Panc1 (cell line): ENCODE measurements around the gene NDOR1.

Experiments used
- POLR2AphosphoS5 ChIP-seq: IDR thresholded peaks from 2 replicates; pipeline ENCODE4 v1.6.1; 2012; ENCODE audit warnings: mild to moderate bottlenecking, low read depth, low read length, moderate library complexity
- TCF7L2 ChIP-seq: IDR thresholded peaks from 2 replicates; pipeline ENCODE4 v1.6.1; 2011; ENCODE audit warnings: mild to moderate bottlenecking, low read depth, low read length, inconsistent platforms
- TF ChIP-seq, protein P1 (sequence below): fragments of 450-650 bp; IDR thresholded peaks from 2 replicates; pipeline ENCODE4 v1.5.1; 2017; ENCODE audit warnings: mild to moderate bottlenecking
- TF ChIP-seq, protein P2 (sequence below), 2 experiments: IDR thresholded peaks; 2 replicates each; pipeline ENCODE4 v1.6.1; 2011 to 2012; ENCODE audit warnings: low read depth in 2 of 2, control low read depth in 1 of 2, low read length in 1 of 2, mild to moderate bottlenecking in 1 of 2, moderate library complexity in 1 of 2; ENCODE audit not compliant: insufficient read depth in 1 of 2

DNA sequence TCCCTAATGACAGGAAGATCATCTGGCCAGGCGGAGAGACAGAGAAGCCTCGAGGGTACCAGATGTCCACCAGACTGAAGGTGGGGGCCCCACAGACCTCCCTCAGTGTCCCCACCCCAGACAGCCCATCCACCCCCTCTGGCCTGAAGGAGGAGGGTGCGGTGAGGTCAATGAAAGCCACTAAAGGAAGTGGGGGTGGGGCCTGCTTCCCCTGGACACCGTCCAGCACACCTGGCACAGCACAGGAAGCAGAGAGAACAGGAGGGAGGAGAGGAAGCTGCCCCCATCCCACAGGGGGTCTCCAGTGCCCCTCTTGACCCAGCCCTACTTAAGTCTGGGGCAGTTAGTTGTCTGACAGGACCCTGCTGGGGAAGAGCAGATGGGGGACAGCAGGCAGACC lies 46.9 kb upstream of the NDOR1 start:
- TF ChIP-seq, protein P1, sequence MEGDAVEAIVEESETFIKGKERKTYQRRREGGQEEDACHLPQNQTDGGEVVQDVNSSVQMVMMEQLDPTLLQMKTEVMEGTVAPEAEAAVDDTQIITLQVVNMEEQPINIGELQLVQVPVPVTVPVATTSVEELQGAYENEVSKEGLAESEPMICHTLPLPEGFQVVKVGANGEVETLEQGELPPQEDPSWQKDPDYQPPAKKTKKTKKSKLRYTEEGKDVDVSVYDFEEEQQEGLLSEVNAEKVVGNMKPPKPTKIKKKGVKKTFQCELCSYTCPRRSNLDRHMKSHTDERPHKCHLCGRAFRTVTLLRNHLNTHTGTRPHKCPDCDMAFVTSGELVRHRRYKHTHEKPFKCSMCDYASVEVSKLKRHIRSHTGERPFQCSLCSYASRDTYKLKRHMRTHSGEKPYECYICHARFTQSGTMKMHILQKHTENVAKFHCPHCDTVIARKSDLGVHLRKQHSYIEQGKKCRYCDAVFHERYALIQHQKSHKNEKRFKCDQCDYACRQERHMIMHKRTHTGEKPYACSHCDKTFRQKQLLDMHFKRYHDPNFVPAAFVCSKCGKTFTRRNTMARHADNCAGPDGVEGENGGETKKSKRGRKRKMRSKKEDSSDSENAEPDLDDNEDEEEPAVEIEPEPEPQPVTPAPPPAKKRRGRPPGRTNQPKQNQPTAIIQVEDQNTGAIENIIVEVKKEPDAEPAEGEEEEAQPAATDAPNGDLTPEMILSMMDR = no peak
- TF ChIP-seq POLR2AphosphoS5 = no peak
- no peak for TF ChIP-seq TCF7L2
- TF ChIP-seq, protein P2, sequence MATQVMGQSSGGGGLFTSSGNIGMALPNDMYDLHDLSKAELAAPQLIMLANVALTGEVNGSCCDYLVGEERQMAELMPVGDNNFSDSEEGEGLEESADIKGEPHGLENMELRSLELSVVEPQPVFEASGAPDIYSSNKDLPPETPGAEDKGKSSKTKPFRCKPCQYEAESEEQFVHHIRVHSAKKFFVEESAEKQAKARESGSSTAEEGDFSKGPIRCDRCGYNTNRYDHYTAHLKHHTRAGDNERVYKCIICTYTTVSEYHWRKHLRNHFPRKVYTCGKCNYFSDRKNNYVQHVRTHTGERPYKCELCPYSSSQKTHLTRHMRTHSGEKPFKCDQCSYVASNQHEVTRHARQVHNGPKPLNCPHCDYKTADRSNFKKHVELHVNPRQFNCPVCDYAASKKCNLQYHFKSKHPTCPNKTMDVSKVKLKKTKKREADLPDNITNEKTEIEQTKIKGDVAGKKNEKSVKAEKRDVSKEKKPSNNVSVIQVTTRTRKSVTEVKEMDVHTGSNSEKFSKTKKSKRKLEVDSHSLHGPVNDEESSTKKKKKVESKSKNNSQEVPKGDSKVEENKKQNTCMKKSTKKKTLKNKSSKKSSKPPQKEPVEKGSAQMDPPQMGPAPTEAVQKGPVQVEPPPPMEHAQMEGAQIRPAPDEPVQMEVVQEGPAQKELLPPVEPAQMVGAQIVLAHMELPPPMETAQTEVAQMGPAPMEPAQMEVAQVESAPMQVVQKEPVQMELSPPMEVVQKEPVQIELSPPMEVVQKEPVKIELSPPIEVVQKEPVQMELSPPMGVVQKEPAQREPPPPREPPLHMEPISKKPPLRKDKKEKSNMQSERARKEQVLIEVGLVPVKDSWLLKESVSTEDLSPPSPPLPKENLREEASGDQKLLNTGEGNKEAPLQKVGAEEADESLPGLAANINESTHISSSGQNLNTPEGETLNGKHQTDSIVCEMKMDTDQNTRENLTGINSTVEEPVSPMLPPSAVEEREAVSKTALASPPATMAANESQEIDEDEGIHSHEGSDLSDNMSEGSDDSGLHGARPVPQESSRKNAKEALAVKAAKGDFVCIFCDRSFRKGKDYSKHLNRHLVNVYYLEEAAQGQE (IDR thresholded peaks at IDR 0.05; ENCODE audit: insufficient read depth in 1 of 2, low read depth in 2 of 2, low read length in 1 of 2) = no peak
